ENCODE results near the gene POLR1H. TPM values are rescaled to one million over a fixed set of nuclear protein-coding genes. Genes with fewer than 3 reads are reported as not detected.

POLR1H gene
- total RNA-seq, 1 experiment from 2014 or later: 60.9 TPM

DNA sequence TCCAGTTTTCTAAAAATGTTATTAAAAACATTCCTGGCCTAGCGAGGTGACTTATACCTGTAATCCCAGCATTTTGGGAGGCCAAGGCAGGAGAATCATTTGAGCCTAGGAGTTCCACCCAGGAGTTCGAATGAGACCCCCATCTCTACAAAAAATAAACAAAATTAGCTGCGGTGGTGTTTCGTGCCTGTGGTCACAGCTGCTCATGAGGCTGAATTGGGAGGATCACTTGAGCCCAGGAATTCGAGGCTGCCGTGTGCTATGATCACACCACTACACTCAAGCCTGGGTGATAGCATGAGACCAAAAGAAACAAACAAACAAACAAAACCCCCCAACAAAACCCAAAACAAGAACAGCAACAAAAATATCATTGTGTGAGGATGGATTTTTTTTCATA is 19.8 kb upstream of the POLR1H start:
- Mint-ChIP-seq H3K27ac (ENCODE audit: low read depth, unreplicated experiment) (no peak overlapping the region), H3K36me3 (ENCODE audit: insufficient read depth, unreplicated experiment) (no peaks in the 10 kb centered on the region), H3K4me1 (ENCODE audit: insufficient read depth, unreplicated experiment) (peaks cover 4% of the 10 kb centered on the region), H3K27me3 (ENCODE audit: insufficient read depth, unreplicated experiment) (no peaks in the 10 kb centered on the region), H3K9me3 (ENCODE audit: unreplicated experiment) (no peaks in the 10 kb centered on the region), H3K4me3 (ENCODE audit: unreplicated experiment) (no peak overlapping the region)
- ChIA-PET CTCF (no interaction called here), POLR2A (interaction anchor here (0.8 to 1.3 kb wide), 2 partner anchors 20 to 33 kb away, joined by 3 to 5 read pairs; partner anchors contain the start of gene POLR1H)
- BruUV-seq (replicated peaks): no TSS peak
- intact Hi-C loops (cut with micrococcal nuclease): no loop called here
- DNase-seq (ENCODE audit: unreplicated experiment): no peak
- TF ChIP-seq, protein P1, sequence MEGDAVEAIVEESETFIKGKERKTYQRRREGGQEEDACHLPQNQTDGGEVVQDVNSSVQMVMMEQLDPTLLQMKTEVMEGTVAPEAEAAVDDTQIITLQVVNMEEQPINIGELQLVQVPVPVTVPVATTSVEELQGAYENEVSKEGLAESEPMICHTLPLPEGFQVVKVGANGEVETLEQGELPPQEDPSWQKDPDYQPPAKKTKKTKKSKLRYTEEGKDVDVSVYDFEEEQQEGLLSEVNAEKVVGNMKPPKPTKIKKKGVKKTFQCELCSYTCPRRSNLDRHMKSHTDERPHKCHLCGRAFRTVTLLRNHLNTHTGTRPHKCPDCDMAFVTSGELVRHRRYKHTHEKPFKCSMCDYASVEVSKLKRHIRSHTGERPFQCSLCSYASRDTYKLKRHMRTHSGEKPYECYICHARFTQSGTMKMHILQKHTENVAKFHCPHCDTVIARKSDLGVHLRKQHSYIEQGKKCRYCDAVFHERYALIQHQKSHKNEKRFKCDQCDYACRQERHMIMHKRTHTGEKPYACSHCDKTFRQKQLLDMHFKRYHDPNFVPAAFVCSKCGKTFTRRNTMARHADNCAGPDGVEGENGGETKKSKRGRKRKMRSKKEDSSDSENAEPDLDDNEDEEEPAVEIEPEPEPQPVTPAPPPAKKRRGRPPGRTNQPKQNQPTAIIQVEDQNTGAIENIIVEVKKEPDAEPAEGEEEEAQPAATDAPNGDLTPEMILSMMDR (IDR thresholded peaks at IDR 0.05; ENCODE audit: unreplicated experiment): no peak

DNA sequence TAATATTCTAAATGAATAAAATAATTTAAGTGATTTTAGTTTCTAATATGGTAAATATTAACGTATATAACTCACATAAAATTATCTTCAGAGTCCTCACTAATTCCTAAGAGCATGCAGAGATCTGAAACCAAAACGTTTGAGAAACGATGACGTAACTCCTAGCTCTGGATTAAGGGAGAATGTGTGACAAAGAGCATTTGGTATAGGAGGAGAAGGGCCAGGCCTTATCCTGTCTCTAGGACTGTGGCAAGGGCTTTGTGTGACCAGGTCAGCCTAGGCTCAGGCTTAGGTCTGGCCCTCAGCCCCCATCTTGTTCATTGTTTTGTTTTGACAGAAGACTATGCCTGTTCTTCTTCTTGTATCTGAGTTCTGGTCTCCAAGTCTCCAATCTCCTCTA is 19.2 kb upstream of the POLR1H start:
- H3K27me3 Mint-ChIP-seq (ENCODE audit: insufficient read depth, unreplicated experiment): no peaks in the 10 kb centered on the region
- DNase-seq (ENCODE audit: unreplicated experiment): no peak
- no peak overlapping the region for H3K4me3 Mint-ChIP-seq (ENCODE audit: unreplicated experiment)
- no peak overlapping the region for H3K27ac Mint-ChIP-seq (ENCODE audit: low read depth, unreplicated experiment)
- no peaks in the 10 kb centered on the region for H3K36me3 Mint-ChIP-seq (ENCODE audit: insufficient read depth, unreplicated experiment)
- H3K9me3 Mint-ChIP-seq (ENCODE audit: unreplicated experiment): no peaks in the 10 kb centered on the region
- ChIA-PET POLR2A (interaction anchor here (1.3 kb wide), 1 partner anchor 19 kb away, joined by 5 read pairs; the partner anchor contains the start of gene POLR1H), CTCF (interaction anchor here (0.8 kb wide), 1 partner anchor 120 kb away, joined by 4 read pairs; no protein-coding TSS in a partner anchor)
- peaks cover 4% of the 10 kb centered on the region for H3K4me1 Mint-ChIP-seq (ENCODE audit: insufficient read depth, unreplicated experiment)
- TF ChIP-seq, protein P1 (IDR thresholded peaks at IDR 0.05; ENCODE audit: unreplicated experiment): no peak
- intact Hi-C loops (cut with micrococcal nuclease): no loop called here
- no TSS peak for BruUV-seq (replicated peaks)

DNA sequence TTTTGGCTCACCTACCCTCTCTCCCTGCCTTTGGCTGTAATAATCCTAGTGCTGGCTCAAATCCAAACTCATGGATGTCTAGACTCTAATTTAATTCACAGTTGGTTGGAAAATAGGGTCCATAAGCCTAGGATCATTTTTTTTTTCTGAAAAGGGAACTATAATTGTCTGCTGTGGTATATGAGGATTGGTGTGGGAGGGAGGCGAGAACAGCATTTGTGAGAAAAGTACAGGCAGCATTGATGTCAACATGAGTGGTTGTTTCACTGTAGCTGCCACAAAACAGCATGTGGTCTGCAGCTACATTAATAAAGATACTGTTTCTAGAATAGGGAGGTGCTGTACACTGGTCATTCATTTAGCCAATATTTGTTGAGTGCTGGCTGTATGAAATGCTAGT is 18.6 kb upstream of the POLR1H start:
- no peaks in the 10 kb centered on the region for H3K9me3 Mint-ChIP-seq (ENCODE audit: unreplicated experiment)
- TF ChIP-seq, protein P1 (IDR thresholded peaks at IDR 0.05; ENCODE audit: unreplicated experiment): no peak
- DNase-seq (ENCODE audit: unreplicated experiment): no peak
- H3K36me3 Mint-ChIP-seq (ENCODE audit: insufficient read depth, unreplicated experiment): no peaks in the 10 kb centered on the region
- no peak overlapping the region for H3K27ac Mint-ChIP-seq (ENCODE audit: low read depth, unreplicated experiment)
- intact Hi-C loops (cut with micrococcal nuclease): no loop called here
- H3K4me3 Mint-ChIP-seq (ENCODE audit: unreplicated experiment): no peak overlapping the region
- H3K4me1 Mint-ChIP-seq (ENCODE audit: insufficient read depth, unreplicated experiment): peaks cover under 1% of the 10 kb centered on the region
- POLR2A ChIA-PET: interaction anchor here (1.3 kb wide), 1 partner anchor 19 kb away, joined by 5 read pairs; the partner anchor contains the start of gene POLR1H
- CTCF ChIA-PET: interaction anchor here (0.8 kb wide), 1 partner anchor 121 kb away, joined by 4 read pairs; no protein-coding TSS in a partner anchor
- H3K27me3 Mint-ChIP-seq (ENCODE audit: insufficient read depth, unreplicated experiment): no peaks in the 10 kb centered on the region
- BruUV-seq (replicated peaks): no TSS peak

DNA sequence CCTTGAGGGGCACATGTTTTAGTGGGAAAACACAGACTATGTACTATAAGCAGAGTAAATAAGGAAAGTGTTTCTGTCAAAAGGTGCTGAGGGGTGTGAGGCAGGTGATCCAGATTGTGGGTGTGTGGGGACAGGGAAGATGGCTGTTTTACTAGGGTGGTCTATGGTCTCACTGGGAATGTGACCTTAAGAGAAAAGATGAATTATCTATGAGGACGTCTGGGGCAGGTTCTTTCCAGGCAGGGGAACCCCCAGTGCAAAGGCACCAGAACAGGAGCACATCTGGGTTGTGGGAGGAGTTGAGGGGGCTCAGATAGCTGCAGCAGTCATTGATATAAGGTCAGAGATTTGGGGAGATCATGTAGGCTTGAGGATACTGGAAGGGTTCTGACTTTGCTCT is 18.2 kb upstream of the POLR1H start:
- Mint-ChIP-seq H3K36me3 (ENCODE audit: insufficient read depth, unreplicated experiment) (no peaks in the 10 kb centered on the region), H3K27me3 (ENCODE audit: insufficient read depth, unreplicated experiment) (no peaks in the 10 kb centered on the region), H3K4me1 (ENCODE audit: insufficient read depth, unreplicated experiment) (no peaks in the 10 kb centered on the region), H3K4me3 (ENCODE audit: unreplicated experiment) (no peak overlapping the region), H3K9me3 (ENCODE audit: unreplicated experiment) (no peaks in the 10 kb centered on the region), H3K27ac (ENCODE audit: low read depth, unreplicated experiment) (no peak overlapping the region)
- intact Hi-C loops (cut with micrococcal nuclease): no loop called here
- ChIA-PET POLR2A (no interaction called here), CTCF (no interaction called here)
- DNase-seq (ENCODE audit: unreplicated experiment): no peak
- BruUV-seq (replicated peaks): no TSS peak
- TF ChIP-seq, protein P1 (IDR thresholded peaks at IDR 0.05; ENCODE audit: unreplicated experiment): no peak

Data from MCF 10A (cell line).